ENCODE results near the gene ATP6AP1.
"Not testable (repeated sequence)": the region's sequence is repeated elsewhere in the genome, so short reads cannot be mapped to it uniquely, and the experiment has no call there.

The ATP6AP1 gene, protein sequence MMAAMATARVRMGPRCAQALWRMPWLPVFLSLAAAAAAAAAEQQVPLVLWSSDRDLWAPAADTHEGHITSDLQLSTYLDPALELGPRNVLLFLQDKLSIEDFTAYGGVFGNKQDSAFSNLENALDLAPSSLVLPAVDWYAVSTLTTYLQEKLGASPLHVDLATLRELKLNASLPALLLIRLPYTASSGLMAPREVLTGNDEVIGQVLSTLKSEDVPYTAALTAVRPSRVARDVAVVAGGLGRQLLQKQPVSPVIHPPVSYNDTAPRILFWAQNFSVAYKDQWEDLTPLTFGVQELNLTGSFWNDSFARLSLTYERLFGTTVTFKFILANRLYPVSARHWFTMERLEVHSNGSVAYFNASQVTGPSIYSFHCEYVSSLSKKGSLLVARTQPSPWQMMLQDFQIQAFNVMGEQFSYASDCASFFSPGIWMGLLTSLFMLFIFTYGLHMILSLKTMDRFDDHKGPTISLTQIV

GRCh38 chrX:154428176-154429171 lies at the start of gene ATP6AP1:
Gene ATP6AP1, plus strand, starts transcription at chrX:154428677. Its CDS starts 16 bp downstream, at chrX:154428693.
- DNase-seq (ENCODE audit: low read depth) = peak; percentile 54

DNA sequence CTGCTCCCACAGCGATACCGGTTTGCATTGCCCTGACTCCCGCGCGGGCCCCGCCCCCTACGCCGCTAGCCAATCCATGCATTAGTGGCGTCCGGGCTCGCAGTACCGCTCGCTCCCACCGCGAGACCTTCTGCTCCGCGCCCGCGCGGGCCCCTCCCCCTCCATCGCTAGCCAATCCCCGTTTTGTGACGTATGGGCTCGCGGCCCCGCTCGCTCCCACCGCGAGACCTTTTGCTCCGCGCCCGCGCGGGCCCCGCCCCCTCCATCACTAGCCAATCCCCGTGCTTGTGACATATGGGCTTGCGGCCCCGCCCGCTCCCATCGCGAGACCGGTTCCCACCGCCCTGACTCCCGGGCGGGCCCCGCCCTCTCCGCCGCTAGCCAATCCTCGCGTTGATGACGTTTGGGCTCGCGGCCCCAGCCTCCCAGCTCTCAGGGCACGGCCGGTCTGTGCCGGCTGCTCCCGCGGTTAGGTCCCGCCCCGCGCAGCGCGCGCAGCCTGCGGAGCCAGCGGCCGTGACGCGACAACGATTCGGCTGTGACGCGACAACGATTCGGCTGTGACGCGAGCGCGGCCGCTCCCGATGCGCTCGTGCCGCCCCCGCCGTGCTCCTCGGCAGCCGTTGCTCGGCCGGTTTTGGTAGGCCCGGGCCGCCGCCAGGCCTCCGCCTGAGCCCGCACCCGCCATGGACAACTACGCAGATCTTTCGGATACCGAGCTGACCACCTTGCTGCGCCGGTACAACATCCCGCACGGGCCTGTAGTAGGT lies 49.5 kb upstream of the ATP6AP1 start, which contains the start of gene EMD:
Gene EMD, plus strand, starts transcription at position 497 of the 770 bp plus-strand sequence. Its CDS starts 190 bp downstream, at position 687.
- DNase-seq (ENCODE audit: low read depth) = peak; percentile 81

- DNase-seq (ENCODE audit: low read depth) = no peak
These were observed 48.9 kb upstream of the ATP6AP1 start for GRCh38 chrX:154379569-154379951.

DNA sequence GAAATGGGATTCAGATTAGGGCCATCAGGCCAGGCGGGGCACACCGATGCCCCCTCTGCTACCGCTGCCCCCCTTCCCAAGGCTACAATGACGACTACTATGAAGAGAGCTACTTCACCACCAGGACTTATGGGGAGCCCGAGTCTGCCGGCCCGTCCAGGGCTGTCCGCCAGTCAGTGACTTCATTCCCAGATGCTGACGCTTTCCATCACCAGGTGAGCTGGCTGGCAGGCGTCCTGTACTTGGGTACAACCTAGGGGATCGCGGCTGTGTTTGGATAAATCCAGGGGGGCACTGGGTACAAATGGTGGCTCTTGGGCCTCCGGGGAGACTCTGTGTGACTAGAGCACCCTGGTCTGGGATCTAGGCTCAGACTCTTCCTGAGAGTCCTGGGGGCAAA lies 48.3 kb upstream of the ATP6AP1 start:
- DNase-seq (ENCODE audit: low read depth) = no peak

DNA sequence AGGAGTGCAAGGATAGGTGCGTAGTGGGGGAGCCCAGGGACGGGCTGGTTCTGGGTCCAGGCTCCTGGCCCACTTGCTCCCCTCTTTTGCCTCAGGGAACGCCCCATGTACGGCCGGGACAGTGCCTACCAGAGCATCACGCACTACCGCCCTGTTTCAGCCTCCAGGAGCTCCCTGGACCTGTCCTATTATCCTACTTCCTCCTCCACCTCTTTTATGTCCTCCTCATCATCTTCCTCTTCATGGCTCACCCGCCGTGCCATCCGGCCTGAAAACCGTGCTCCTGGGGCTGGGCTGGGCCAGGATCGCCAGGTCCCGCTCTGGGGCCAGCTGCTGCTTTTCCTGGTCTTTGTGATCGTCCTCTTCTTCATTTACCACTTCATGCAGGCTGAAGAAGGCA lies 47.7 kb upstream of the ATP6AP1 start:
- DNase-seq (ENCODE audit: low read depth) = no peak

DNA sequence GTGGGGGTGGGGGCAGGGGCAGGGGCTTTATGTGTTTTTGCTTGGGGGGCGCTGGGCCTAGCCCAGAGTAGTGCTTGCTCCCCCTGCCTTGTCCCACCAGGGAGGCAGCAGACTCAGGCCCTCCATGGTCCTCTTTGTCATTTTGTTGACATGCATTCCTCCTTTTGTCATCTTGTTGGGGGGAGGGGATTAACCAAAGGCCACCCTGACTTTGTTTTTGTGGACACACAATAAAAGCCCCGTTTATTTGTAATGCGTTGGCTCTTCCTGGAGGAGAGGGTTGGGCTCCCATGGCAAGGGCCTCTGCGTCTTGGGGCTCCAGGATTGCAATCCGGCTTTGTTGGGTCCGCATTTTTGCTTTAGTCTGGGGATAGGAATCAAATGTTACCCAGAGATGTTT lies 47.2 kb upstream of the ATP6AP1 start:
- DNase-seq (ENCODE audit: low read depth) = no peak

- DNase-seq (ENCODE audit: low read depth) = no peak
These were observed 45.9 kb upstream of the ATP6AP1 start for GRCh38 chrX:154382483-154383069.

DNA sequence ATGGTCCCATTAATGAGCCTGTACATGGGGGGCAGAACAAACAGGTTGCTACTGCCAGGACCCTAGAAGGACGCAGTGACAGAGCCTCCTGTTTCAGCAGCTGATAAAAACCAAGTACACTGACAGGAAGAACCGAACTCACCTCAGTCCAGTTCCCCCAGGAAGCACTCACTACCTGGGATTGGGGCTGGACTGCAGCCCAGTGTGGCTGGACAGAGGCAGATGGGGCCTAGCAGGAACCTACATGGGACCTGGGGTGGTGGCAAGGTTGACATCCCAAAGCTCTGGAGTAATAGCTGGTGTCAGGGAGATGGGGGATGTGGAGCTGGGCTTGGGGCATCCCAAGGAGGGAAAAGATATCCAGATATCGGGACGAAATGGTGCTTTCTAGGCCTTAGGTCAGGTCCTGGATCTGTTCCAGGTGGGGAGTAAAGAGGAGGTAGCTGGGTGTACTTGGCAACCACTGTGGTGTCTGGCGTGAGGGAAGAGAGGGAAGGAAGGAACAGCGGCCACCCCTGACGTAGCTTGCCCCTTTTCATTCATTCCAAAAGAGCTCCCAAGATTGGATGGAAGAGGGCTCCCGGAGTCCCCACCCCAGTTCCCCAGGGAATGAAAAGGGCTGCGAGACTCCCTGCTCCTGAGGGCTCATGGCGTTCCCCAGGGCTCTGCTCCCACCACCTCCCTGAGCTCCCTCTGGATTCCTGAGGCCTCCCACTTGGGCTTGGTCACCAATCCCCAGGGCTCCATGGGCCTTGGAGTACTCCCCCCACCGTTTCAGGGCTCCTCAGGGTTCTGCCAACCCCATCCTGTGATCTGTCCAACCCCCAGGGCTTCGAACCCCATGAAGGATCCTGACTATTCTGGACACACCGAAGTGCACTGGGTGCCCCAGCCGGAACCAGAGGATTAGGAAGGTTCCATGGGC lies 44.9 kb upstream of the ATP6AP1 start:
- DNase-seq (ENCODE audit: low read depth) = no peak

DNA sequence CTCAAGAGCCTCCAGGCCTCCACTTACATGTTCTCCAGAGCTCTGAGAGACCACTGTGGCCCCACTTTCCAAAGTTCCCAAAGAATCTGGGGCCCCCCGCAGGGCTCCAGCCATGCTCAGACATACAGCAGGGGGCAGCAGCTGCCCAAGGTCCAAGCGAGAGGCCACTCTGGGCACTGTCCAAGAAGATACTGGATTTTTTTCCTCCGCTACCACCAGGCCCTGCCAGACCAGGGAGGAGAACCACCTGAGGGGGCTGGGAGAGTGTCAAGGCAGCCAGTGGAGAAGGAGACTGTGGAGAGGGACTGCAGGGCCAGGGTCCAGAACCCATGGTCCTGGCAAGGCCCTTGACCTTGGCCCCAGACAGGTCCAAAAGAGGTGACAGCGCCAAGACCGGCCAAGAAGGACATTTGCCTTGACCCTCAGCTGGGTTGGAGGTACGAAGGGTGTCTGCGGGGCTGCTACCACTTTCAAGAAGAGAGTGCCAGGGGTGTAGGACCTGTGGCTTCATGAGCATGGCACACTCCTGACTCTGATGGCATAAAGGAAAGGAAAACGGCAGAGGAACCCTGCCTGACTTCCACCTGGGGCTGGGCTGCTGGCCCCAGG lies 44.1 kb upstream of the ATP6AP1 start:
- DNase-seq (ENCODE audit: low read depth) = no peak

DNA sequence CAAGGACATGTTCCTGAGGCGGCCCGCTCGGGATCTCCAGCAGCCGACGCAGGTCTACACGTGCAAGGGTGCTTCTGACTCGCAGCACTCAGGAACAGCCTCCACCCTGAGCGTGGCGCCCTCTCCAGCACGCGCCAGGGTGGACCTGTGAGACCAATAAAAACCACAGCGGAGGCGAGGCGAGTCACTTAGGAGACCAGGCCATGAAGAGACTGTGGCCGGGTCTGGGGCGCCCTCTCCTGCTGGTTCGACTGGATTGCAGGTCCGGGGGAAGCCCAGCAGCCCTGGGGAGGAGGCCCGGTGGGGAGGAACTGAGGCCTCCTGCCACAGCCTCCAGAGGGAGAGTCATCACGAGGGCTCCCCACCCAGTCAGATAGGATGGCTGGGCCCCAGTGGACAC lies 40.4 kb upstream of the ATP6AP1 start:
- not testable (repeated sequence) for DNase-seq (ENCODE audit: low read depth)

- not testable (repeated sequence) for DNase-seq (ENCODE audit: low read depth)
These were observed 39.8 kb upstream of the ATP6AP1 start for GRCh38 chrX:154388649-154389048.

DNA sequence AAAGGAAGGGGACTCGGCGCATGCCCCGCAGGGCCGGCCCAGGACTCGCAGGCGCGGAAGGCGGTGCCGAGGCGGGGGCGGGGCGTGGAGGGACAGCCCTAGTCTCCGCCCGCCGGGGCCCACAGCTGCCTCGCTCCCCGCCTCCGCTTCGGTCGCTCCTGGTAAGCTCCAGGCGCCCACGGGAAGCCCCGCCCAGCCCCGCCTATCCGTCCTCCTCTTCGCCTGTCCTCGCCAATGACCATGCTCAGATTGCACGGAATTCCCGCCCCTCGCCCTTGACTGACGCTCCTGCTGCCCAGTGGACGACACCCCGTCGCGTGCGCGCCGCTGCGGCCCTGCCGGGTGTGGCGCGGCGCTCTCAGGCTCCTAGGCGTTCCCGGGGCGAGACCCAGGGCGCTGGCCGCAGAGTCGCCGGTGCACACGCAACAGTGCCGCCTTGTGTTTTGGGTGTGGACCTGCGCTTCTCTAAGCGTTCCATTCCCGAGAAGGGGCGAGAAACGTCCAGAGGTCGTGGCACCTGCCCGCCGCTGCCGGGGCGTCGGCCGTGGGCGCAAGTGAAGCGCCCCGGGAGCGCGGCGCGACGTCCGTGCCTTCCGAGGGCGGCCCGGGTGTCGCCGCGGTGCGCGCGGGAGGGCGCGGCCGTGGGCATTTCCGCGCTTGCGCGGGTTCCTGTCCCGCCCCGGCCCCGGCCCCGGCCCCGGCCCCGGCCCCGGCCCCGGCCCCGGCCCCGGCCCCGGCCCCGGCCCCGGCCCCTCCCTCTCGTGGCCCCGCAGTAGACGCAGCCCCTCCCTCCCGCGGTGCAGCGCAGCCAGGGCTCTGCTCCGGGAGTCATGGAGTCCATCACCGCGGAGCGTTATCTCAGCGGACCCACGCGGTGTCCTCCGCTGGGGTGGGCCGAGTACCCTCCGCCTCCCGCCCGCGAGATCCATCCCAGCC lies 38.4 kb upstream of the ATP6AP1 start:
- not testable (repeated sequence) for DNase-seq (ENCODE audit: low read depth)

- DNase-seq (ENCODE audit: low read depth) = not testable (repeated sequence)
These were observed 32.1 kb upstream of the ATP6AP1 start for GRCh38 chrX:154396363-154396762.

DNA sequence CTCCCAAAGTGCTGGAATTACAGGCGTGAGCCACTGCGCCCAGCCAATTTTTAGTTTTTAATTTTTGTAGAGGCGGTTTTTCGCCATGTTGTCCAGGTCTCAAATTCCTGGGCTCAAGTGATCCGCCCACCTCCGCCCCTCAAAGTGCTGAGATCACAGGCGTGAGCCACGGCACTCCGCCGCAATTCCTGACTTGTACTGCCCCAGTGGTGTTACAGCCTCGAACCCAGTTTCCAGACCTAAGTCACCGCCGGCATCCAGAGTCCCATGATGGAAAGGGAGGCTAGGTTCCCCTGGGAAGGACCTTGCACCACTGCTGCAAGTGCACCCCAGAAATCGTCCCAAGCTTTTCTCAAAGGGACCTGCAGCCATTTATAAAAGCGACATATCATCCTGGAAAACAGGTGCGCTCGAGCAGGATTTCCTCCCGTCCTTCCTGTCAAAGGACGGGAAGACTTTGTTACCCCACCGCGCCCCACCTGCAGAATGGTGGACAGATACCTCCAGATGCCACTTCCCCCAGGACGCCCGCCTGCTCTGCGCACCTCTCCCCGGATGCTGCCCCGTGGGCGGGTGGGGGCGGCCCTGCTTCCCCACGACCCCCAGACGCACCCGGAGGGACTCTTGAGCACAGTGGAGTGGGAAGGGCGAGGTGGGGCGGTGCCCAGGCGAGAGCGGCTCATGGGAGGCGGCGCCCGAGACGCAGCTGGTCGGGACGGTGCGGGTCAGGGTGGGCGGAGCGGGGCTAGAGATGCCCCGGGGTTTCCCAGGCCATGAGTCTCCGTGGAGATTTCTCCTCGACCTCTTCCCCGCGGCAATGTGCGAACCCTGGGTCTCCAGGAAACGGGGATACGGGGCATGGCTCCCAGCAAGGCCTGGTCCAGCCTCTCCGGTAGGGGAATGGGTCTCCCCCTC lies 31.2 kb upstream of the ATP6AP1 start:
- no peak for DNase-seq (ENCODE audit: low read depth)

DNA sequence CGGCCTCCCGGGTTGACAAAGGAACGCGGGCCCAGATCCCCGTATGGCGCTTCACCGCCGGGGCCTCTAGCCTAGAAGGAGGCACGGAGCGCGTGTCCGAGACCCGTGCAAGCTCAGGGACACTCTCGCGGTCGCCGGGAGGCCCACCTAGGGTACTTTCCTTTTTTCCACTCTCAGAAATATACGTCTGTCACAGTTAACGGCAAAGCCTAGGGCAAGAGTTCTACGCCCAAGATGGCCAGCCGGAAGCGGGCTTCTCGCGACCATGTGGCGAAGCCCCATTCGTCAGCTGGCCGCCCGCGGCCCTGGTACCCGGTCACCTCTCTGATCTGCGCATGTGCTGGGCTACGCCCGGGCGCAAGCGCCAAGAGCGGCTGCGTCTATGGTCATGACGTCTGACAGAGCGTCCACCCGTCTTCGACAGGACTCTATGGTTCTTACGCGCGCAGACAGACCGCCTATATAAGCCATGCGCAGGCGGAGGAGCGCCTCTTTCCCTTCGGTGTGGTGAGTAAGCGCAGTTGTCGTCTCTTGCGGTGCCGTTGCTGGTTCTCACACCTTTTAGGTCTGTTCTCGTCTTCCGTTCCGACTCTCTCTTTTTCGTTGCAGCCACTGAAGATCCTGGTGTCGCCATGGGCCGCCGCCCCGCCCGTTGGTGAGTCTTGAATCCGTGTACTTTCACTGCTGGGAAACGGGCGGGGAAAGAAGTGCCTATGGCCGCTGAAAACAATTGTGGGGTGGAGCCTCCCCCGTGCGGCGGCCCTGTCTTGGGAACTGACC lies 30.4 kb upstream of the ATP6AP1 start, which contains the start of gene RPL10:
Gene RPL10, plus strand, starts transcription at position 490 of the 780 bp plus-strand sequence. Its CDS starts 143 bp downstream, at position 633.
- peak; percentile 84 for DNase-seq (ENCODE audit: low read depth)

DNA sequence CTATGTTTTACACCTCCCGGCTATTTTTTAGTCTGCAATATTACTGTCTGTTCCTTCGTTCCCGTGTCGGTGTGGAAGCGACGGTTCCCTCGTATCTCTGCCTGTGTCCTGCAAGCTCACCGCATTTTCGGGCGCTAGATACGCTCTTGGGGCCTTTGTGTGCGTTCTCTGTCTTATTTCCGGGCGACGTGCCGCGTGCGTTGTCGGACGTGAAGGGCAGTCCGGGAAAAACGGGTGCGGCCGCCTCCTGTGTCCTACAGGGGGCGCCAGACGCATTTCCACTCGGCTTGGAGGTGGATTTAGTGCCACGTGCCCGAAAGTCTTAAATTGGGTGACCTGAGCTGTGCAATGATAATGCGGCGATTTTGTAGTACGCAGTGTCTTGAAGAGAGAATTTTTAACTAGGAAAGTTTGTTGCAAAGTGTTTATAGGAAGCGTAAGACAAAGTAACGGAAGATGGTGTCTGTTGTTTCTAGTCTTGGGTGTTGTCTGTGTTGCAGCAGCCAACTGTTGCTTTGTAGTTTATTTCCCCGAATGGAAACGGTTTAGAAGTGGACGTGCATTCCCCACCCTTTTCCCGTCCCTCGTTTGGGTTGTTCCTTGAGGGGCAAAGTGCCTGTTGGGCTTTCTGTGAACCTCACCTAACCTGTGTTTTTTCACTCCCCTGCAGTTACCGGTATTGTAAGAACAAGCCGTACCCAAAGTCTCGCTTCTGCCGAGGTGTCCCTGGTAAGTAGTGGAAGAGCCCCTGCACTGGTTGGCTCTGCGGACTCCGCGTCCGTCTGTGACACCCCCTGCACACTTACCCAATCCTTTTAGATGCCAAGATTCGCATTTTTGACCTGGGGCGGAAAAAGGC lies 29.6 kb upstream of the ATP6AP1 start:
- no peak for DNase-seq (ENCODE audit: low read depth)

Measured in HS-5 (cell line).